RWPE2 (cell line): ENCODE results near the gene FLT4.

Experiments
- ATAC-seq: fragments of 200-7000 bp; cut with Tn5 transposase; 3 replicates; pipeline ENCODE4 v1.9.1; 2021; ENCODE audit warnings: low read depth
- DNase-seq: peaks from one replicate; pipeline ENCODE4 v3.0.0-alpha.2; 2020; ENCODE audit warnings: low spot score
- H3K27ac ChIP-seq: fragments of 450-650 bp; 2 replicates; pipeline ENCODE4 v1.5.1; 2017; ENCODE audit warnings: mild to moderate bottlenecking; ENCODE audit not compliant: poor library complexity, severe bottlenecking
- H3K27me3 ChIP-seq: fragments of 250-450 bp; sonication (Bioruptor Pico); 2 replicates; pipeline ENCODE4 v1.5.1; 2021; ENCODE audit warnings: mild to moderate bottlenecking, moderate library complexity; ENCODE audit not compliant: insufficient read depth, poor library complexity, severe bottlenecking
- H3K36me3 ChIP-seq: fragments of 250-450 bp; sonication (Bioruptor Pico); 2 replicates; pipeline ENCODE4 v1.5.1; 2020; ENCODE audit warnings: low read depth, mild to moderate bottlenecking, moderate library complexity
- H3K4me1 ChIP-seq: fragments of 250-450 bp; sonication (Bioruptor Pico); 2 replicates; pipeline ENCODE4 v1.5.1; 2021; ENCODE audit warnings: mild to moderate bottlenecking, moderate library complexity; ENCODE audit not compliant: insufficient read depth, poor library complexity, severe bottlenecking
- H3K4me3 ChIP-seq: fragments of 250-450 bp; sonication (Bioruptor Pico); 2 replicates; pipeline ENCODE4 v1.5.1; 2021; ENCODE audit warnings: mild to moderate bottlenecking, moderate library complexity; ENCODE audit not compliant: severe bottlenecking
- H3K9me3 ChIP-seq: fragments of 250-450 bp; sonication (Bioruptor Pico); 2 replicates; pipeline ENCODE4 v1.5.1; 2021; ENCODE audit warnings: mild to moderate bottlenecking, moderate library complexity; ENCODE audit not compliant: severe bottlenecking
- CTCF ChIP-seq: fragments of 450-650 bp; IDR thresholded peaks from one replicate; pipeline ENCODE4 v1.5.1; 2017; ENCODE audit warnings: mild to moderate bottlenecking, moderate library complexity; ENCODE audit not compliant: poor library complexity, severe bottlenecking

FLT4 gene

GRCh38 chr5:180623411-180623834 lies 26.0 kb downstream of the FLT4 start:
- Histone ChIP-seq H3K9me3 (no peaks in the 10 kb centered on the region), H3K27me3 (peaks cover 40% of the 10 kb centered on the region), H3K27ac (no peak overlapping the region), H3K36me3 (no peaks in the 10 kb centered on the region), H3K4me1 (no peaks in the 10 kb centered on the region), H3K4me3 (no peak overlapping the region)
- TF ChIP-seq CTCF = no peak
- DNase-seq = no peak
- no peak for ATAC-seq

GRCh38 chr5:180622910-180623309 lies 26.5 kb downstream of the FLT4 start:
- Histone ChIP-seq H3K4me1 (no peaks in the 10 kb centered on the region), H3K4me3 (no peak overlapping the region), H3K9me3 (no peaks in the 10 kb centered on the region), H3K27ac (no peak overlapping the region), H3K27me3 (peaks cover 41% of the 10 kb centered on the region), H3K36me3 (no peaks in the 10 kb centered on the region)
- ATAC-seq (no peak), DNase-seq (no peak)
- TF ChIP-seq CTCF = no peak

GRCh38 chr5:180621311-180621710 lies 28.1 kb downstream of the FLT4 start:
- H3K27me3 ChIP-seq = peaks cover 34% of the 10 kb centered on the region
- no peak for TF ChIP-seq CTCF
- ATAC-seq = no peak
- no peaks in the 10 kb centered on the region for H3K4me1 ChIP-seq
- no peaks in the 10 kb centered on the region for H3K36me3 ChIP-seq
- H3K27ac ChIP-seq = no peak overlapping the region
- DNase-seq = no peak
- H3K9me3 ChIP-seq = no peaks in the 10 kb centered on the region
- H3K4me3 ChIP-seq = no peak overlapping the region

GRCh38 chr5:180620014-180620413 lies 29.4 kb downstream of the FLT4 start:
- ATAC-seq (no peak), DNase-seq (no peak)
- no peak for TF ChIP-seq CTCF
- Histone ChIP-seq H3K27ac (no peak overlapping the region), H3K9me3 (no peaks in the 10 kb centered on the region), H3K4me3 (no peak overlapping the region), H3K27me3 (peaks cover 30% of the 10 kb centered on the region), H3K36me3 (no peaks in the 10 kb centered on the region), H3K4me1 (no peaks in the 10 kb centered on the region)

- H3K4me3 ChIP-seq = no peak overlapping the region
- H3K4me1 ChIP-seq = no peaks in the 10 kb centered on the region
- no peak overlapping the region for H3K27ac ChIP-seq
- no peaks in the 10 kb centered on the region for H3K36me3 ChIP-seq
- no peaks in the 10 kb centered on the region for H3K9me3 ChIP-seq
- peak; percentile 4 for TF ChIP-seq CTCF
- peaks cover 30% of the 10 kb centered on the region for H3K27me3 ChIP-seq
- DNase-seq (no peak), ATAC-seq (no peak)
These were observed 29.9 kb downstream of the FLT4 start for GRCh38 chr5:180619563-180619915.
